Activated T-cell treated with anti-CD3 and anti-CD28 coated beads, Interleukin-2, amount 50 U/mL, for 48 hours (primary cell): Measurements from ENCODE around the gene SLC18A2.
"Not testable (repeated sequence)": the region's sequence is repeated elsewhere in the genome, so short reads cannot be mapped to it uniquely, and the experiment has no call there.

Experiments used
- DNase-seq, 2 experiments: peaks; one replicate each; pipeline ENCODE4 v3.0.0-alpha.2; 2020

SLC18A2 gene

DNA sequence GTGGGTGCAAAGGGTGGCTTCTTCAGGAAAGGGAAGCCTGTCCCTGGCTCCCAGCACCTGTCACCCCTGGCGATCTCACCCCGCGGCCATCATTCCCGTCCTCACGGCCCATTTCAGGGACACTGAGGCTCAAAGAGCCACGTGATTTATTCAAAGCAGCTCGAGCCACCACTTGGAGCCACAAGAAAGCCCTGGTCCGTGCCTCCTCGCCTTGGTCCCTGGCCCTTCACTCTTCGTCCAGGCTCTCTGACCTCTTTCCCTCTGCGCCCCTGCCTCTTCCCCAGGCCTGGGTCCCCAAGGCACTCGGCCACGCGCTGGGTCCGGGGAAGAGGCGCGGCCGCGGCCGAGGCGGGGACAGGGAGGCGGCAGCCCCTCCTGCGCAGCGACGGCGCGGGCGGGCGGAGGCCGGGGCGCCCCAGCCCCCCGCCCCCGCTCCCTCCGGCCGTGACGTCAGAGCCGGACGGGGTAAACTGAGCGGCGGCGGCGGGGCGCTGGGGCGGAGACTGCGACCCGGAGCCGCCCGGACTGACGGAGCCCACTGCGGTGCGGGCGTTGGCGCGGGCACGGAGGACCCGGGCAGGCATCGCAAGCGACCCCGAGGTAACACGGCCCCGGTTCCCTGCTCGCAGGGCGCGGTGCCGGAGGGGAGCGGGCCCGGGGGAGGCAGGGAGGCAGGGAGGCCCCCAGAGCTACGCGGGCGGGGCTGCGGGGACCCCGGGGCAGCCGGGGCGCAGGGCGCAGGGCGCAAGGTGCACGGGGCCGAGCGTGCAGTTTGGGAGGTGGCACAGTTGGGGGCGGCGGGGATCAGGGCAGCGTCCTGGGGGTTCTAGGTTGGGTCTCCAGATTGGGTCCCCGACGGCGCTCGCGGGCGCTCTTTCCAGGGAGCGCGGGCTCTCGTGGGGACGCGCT is at the start of gene SLC18A2:
SLC18A2 (plus strand) TSS at position 494 of the 909 bp plus-strand sequence. CDS start 580 bp downstream, outside the sequence.
- no peak for DNase-seq

DNA sequence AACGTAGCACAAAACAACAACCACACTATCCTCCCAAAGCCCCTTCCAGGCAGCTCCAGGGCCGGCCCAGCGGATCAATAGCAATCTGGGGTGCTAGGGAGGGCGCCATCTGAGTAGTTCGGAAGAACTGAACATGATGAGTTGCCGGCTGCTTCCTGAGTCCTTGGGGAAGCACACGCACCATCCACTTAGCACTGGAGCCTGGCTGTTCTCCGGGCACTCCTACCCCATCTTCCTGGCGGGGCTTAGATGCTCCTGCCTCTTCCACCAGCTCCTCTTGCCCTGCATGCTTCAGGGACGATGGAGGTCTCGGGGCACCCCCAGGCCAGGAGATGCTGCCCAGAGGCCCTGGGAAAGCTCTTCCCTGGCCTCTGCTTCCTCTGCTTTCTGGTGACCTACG is 43.7 kb upstream of the SLC18A2 start, which contains the start of gene KCNK18:
KCNK18 (plus strand) TSS at position 301 of the 400 bp plus-strand sequence; CDS start at position 301, 0 bp downstream.
- no peak for DNase-seq

DNA sequence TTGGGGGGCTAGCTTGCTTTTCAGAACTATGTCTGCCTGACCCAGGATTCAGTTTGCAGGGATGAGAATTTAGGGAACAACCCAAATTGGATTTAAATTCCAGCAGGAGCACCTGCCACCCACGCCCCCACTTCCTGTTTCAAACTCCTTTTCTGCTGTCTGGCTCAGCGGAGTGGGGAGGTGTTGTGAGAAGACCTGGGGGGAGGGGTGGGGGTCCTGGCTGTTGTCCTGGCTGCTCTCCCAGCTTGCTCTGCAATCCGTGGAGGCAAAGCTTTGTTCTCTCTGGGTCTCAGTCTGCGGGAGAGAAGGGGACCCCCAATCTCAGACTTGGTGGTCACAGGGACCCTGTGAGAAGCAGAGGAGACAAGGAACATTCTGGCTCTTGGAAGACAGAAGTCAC is 42.8 kb upstream of the SLC18A2 start:
- no peak for DNase-seq

DNA sequence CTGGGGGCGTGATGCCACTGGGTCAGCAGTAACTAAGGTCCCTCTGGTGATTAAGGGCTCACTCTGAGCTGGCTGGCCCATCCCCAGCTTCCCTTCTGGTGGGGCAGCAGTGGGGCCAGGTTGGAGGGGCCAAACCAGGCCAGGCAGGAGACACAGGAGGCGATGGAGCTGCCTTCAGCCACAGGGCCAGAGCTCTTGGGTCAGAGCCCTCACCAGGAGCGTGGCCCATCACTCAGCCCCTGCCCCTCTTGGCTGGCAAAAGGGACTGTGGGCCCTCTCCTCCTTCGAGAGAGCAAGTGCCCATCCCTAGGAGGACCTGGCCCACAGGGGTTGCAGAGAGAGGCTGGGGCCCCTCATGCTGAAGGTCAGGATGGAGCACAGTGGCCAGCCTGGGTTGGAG is 39.1 kb upstream of the SLC18A2 start:
- DNase-seq = no peak

DNA sequence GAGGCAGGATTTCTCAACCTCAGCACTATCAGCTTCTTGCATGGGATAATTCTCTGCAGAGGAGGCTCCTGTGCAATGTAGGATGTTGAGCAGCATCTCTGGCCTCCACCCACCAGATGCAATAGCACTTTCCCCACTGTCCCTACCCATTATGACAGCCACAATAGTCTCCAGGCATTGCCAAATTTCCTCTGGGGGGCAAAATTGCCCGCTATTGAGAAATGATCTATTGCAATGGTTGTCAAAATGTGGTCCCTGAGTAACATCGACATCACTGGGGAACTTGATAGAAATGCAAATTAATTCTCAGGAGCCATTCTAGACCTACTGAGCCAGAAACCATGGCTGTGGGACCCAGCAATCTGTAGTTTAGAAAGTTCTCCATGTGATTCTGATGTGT is 36.6 kb upstream of the SLC18A2 start:
- DNase-seq = no peak

DNA sequence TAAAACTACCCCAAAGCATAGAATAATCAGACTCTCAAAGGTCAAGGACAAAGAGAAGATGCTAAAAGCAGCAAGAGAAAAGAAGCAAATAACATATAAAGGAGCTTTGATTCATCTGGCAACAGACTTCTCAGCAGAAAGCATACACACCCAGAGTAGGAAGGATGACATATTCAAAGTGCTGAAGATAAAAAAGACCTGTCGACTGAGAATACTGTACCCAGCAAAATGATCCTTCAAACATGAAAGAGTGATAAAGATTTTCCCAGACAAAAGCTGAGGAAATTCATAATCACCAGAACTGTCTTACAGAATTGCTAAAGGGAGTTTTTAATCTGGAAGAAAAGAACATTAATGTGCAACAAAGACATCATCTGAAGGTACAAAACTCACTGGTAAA is 28.7 kb upstream of the SLC18A2 start:
- no peak for DNase-seq

DNA sequence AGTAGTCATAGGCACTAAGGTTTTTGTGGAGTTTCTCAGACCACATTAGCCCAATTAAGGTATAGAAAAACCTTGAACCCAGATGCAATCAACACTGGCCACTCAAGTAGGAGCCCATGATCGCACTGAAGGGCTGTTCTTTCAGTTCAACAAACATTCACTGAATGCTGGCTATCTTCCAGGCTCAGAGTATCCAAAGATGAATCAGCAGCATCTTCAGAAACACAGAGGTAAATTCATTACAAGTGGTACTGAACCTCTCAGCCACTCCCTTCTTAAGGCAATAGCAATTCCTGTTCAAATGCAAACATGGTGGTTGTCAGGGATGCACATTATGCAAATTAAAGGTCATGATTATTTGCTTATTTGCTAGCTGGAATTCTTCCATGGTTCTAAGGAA is 26.5 kb upstream of the SLC18A2 start:
- no peak for DNase-seq

DNA sequence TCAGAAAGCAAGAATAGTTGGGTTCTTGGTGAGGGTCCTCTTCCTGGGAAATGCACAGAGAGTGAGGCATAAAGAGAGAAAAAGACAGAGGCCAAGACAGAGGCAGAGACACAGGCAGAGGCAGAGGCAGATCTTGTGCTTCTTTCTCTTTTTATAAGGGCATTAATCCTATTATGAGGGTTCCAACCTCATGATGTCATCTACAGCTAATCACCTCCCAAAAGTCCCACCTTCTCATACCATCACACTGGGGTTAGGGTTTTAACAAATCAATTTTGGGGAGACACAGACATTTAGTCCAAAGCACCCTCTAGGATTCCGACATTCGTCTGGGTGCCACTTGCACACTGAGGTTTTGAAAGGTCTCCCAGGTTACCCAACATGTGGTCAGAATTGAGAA is 25.8 kb upstream of the SLC18A2 start:
- DNase-seq = no peak

DNA sequence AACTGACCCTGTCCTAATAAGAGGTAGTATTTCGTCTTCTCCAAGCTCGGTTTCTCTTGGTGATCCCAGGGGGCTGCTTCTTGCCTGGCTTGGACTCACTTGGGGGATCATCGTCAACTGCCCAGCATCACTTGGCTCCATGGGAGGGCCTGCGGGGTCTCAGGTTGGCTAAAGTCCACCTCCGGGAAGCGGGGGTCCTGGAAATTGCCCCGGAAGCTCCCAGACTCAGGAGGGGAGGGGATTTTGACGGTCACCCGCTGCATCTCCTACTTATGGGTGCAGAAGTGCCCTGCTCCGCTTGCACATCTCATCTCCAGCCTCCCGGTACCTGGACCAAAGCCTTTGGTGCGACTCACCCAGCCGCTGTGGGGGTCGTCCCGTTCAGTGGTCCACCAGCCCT is 24.9 kb upstream of the SLC18A2 start:
- DNase-seq = no peak

DNA sequence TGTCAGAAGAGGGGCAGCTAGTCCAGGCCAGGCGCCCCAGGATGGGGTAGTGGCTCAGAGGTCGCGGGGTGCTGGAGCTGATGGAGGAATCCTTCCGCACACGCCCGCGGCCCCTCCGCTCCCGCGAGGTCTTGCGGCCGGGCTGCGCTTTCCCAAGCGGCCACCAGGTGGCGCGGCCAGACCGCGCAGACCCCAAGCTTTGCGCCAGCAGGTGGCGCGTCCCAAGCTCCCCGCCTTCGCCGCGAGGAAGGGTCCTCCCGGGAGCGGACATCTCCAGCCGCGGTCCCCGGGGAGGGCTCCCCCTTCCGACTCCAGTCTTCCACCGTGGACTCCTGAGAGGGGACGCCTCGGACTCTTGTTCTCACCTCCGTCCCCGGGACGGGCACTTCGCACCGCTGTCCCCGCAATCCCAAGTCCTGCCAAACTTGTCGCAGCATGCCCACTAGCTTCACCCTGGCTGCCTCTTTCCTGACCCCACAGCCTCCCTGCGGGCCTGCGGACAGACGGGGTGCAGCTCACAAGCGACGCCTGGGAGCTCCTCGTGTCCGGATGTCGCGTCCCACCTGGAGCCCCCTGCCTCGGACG is 24.2 kb upstream of the SLC18A2 start:
- peak; percentile 75 to 82 for DNase-seq

DNA sequence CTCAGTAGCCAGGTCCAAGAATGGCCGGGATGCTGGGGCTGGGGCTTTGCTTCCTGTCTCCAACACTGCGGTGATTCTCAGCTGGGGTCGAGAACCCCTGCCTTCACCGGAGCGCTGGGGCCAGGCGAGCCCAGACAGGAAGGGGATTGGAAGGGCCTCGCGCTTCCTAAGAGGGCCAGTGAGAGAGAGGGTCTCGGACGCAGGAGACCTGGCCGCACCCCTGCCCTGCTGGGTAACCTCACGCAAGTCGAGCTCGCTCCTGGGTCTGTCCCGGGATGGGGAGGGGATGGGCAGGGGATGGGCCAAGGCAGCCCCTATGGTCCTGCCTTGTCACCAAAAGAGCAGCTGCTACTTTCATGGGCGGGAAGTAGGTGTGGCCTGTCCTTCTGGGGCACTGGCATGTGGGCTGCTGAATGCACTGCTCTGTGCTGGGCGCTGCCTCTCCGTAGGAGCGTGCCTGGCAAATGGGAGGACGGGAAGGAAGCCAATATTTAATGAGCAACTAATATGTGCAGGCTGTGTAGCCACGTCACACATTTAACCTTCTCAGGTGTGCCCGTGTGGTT is 23.6 kb upstream of the SLC18A2 start:
- DNase-seq = peak; percentile 36 to 42

DNA sequence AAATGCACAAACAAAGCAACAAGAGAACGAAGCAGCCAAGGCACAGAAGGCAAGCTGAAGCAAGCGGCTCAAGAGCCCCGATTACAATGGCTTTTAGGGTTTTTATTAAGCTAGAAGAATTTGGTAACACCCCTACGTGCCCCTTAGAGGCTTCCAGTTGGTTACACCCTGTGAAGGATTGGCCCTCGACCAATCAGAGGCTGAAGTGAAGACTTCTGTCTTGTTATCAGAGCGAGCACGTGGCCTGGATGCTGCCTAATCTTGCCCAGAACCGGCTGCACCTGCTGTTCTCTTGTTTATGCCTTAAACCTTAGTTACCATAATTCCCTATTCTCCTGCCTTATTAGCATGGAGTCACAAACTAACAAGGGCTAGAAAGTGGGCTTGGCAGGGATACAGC is 22.3 kb upstream of the SLC18A2 start:
- no peak for DNase-seq

DNA sequence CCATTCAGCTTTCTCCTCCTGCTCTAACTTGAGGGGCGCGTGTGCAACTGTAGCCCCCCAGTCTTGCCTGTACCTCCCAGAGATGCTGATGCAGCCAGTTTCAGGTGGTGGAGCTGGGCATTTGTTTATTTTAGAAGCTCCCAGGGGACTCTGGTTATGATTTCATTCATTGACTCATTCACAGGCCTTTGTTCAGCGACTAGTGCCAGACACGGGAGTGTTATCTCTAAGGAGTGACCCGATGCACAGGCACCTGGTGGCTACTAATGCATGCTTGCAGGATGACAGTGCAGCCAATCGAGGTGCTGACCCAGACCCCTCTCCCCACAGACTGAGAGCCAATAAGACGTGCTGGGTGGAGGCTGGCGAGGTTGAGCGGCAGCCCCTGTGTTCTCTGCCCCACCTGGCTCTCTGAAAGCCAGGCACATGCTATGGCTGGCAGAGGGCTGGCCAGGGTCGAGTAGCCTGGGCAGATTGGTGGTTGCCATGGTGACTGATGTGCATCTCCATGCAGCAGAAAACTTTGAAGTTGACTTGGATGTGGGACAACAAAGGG is 19.7 kb upstream of the SLC18A2 start:
- DNase-seq = no peak

DNA sequence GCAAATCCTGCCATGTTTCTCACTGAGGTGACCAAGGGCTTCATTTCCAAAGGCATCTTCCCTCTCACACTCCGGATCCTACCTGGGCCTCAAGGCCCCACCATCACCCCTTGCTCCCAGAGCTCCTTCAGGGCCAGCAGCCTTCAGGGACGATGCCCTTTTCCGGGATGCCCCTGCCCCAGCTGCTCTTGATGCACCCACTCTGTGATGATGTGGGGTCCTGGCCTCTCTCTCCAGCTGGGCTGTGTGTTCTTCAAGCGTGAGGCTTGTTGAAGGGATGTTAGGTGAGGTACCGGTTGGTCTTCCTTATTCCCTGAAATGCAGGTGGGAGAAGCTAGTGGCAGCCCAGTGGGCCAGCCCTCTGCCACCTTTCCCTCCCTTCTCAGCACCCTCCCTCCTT is 18.4 kb upstream of the SLC18A2 start:
- no peak for DNase-seq

DNA sequence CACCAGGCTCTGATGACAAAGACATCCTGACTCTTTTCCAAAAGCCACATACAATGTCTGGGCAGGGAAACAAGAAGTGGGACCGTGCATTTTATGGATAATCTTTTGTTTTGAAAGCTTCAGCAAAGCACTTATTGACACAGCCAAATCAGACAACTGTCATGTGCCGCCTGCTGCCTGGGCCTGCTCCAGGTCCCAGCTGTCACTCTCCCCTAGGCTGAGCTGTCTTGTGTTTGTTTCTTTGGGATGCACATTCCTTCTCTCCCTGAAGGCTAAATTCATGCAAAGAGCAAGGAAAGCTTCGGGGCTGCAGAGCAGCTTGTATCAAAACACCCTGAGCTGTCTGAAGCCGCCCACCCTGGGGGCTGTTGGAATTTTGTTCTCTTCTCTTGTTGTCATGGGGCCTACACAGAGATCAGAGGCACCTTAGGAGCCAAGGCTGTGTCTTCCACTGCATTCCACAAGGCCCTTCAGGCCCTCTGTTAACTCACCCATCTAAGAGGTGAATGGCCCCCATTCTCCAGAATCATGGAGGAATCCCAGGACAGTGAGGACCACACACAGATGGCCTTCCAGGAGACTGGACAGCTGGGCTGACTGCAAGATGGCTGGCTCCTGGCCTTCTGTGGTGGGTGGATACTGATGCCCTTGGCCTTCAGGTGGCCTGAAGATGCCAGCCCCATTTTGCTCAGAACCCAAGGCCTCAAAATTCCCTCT is 17.8 kb upstream of the SLC18A2 start:
- DNase-seq = no peak

DNA sequence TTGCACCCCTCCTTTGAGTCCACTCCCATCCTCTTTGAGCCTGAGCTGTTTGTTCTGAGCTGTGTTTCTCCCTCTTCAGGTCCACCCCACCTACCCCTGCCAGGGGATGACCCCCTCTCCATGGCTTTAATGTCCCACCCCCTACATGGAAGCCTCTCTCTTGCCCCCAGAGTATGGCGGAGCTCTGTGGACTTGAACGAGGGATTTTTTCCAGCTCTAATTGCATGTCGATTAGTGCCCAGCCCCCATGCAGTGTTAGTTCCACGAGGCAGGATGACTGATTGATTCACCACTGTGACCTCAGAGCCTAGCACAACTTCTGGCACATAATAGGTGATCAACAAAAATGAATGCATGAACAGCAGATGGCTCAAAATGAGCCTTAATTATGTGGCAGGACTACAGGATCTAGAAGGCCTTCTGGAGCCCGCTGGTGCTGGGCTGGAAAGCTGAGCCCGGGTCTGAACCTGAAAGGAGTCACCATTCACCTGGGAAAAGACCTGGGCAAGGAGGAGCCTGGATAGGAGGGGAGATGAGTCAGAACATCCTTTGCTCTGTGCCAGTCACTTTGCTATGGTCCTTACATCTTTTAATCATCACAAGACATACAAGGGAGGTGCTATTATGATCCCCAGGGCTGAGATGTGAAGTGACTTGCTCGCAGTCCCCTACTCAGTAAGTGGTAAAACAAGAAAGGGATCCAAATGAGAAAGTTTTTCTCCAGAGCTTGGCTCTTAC is 17.1 kb upstream of the SLC18A2 start:
- DNase-seq = no peak

DNA sequence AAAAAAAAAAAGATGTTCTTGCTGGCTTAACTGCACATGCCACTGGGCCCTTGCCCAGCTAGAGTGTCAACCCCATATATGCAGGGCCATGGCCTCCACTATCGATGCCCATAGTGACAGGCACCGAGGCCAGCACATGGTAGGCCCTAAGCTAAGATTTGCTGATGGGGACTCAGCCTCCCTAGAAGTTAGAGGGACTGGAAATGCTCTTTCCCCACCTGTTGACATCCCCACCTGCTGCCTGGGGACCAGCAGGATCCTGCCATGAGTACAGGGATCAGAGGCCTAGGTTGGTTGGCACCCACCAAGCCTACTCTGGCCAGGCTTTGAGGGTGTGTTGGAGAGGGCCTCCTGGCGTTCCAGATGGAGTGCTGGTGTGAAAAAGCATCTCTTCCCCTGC is 16.0 kb upstream of the SLC18A2 start:
- no peak for DNase-seq

DNA sequence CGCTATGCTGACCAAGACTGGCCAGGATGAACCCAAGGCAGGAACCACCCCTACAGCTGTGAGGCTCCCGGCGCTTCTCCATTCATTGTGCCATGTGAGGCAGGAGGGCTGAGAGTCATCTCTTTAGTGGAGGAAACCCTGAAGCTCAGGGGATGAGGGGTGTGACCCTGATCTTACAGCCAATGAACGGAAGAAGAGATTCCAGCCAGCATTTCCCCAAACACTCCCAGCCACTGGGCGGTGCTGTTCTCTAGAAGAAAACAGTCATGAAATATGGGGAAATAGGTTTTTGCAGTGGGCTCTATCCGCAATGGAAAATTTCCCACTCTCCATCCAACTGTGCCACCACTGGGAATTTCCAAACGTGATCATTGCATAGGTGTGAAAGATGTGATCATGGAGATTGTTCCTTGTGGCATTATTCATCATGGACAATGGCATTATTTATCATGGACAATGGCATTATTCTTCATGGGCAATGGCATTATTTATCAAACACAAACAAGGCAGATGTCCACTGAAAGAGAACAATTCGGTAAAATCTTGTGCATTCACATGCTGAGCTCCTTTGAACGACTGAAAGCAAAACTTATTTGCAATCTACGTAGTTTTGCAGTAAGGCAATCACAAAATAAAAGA is 14.0 kb upstream of the SLC18A2 start:
- no peak for DNase-seq

DNA sequence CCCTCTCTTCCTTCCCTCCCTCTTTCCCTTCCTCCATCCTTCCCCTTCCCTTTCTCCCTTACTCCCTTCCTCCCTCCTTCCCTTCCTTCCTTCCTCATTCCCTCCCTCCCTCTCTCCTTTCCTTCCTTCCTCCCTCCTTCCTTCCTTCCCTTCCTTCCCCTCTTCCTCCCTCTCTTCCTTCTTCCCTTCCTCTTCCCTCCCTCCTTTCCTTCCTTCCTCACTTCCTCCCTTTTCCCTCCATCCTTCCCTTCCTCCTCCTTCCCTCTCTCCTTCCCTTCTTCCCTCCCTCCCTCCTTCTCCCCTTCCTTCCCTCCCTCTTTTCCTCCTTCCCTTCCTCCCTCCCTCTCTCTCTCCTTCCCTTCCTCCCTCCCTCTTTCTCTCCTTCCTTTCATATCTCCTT is 12.7 kb upstream of the SLC18A2 start:
- DNase-seq = no peak

DNA sequence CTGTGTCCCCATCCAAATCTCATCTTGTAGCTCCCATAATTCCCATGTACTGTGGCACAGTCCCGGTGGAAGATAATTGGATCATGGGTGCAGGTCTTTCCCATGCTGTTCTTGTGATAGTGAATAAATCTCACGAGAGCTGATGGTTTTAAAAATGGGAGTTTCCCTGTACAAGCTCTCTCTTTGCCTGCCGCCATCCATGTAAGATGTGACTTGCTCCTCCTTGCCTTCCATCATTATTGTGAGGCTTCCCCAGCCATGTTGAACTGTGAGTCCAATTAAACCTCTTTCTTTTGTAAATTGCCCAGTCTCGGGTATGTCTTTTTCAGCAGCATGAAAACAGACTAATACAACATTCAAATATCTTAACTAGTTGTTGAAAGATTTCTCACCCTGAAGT is 10.8 kb upstream of the SLC18A2 start:
- DNase-seq = not testable (repeated sequence)

DNA sequence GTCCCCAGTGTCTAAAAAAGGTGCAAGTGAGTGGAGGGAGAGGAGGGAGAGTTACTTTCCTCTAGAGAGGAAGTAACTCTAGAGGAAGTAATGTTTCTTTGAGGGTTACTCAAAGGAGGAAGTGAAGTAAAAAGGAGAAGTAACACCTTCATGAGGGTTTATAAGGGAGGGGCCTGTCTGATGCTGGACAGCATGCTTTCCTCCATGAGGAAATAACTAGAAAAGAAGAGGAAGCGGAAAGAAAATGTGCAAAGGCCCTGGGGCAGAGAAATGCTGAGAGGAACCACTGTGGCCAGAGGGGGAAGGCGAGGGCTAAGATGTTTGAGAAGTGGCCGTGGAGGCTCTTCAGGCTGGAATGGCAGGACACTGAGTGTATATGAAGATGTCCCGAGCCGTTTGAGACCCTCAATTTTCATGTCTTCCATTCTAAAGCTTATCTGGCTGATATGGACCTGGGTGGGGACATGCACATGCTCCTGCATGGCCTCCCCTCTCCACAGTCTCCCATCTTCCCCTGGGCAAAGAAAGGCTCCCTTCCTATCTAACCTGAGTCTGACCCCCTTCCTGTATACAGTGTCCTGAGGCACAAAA is 3.4 kb upstream of the SLC18A2 start:
- DNase-seq = no peak
